Stomach (tissue), 9 donors: ENCODE data around the gene SLC26A4. TPM values are rescaled to one million over a fixed set of nuclear protein-coding genes. Genes with fewer than 3 reads are reported as not detected.

Source experiments
- DNase-seq, 2 donors: peaks; one replicate each; pipeline versions ENCODE4 v3.0.0 to v3.0.0-alpha.2; 2013 to 2019
- H3K27ac ChIP-seq, 5 donors: fragments of 200-600 bp in 4 of 5; sonication (generic) in 4 of 5; one replicate each; pipeline ENCODE4 v1.5.1; 2013 to 2019; ENCODE audit warnings: mild to moderate bottlenecking in 1 of 5, moderate library complexity in 1 of 5
- H3K27me3 ChIP-seq, 3 donors: fragments of 200-600 bp; sonication (generic); one replicate each; pipeline ENCODE4 v1.5.1; 2017 to 2019; ENCODE audit warnings: mixed run types in 1 of 3
- H3K36me3 ChIP-seq, 4 donors: fragments of 200-600 bp; sonication (generic); 1 replicate in 3 of 4; 2 replicates in 1 of 4; pipeline ENCODE4 v1.5.1; 2016 to 2019
- H3K4me1 ChIP-seq, 4 donors: fragments of 200-600 bp; sonication (generic); one replicate each; pipeline ENCODE4 v1.5.1; 2016 to 2019
- H3K4me3 ChIP-seq, 4 donors: fragments of 200-600 bp; sonication (generic) in 3 of 4; one replicate each; pipeline ENCODE4 v1.5.1; 2016 to 2019; ENCODE audit warnings: mild to moderate bottlenecking in 1 of 4
- H3K9me3 ChIP-seq, 4 donors: fragments of 200-600 bp; sonication (generic); one replicate each; pipeline ENCODE4 v1.5.1; 2016 to 2019
- CTCF ChIP-seq, 7 experiments: fragments of 450-650 bp in 4 of 7; fragments of 200-600 bp in 3 of 7; sonication (generic) in 3 of 7; IDR thresholded peaks; one replicate each; pipeline ENCODE4 v1.5.1; 2016 to 2019; ENCODE audit warnings: antibody characterized with exemption in 7 of 7, control low read depth in 2 of 7, mild to moderate bottlenecking in 1 of 7
- EP300 ChIP-seq: sonication (generic); formaldehyde crosslinking; IDR thresholded peaks from one replicate; pipeline ENCODE4 v1.6.1; 2017; ENCODE audit warnings: antibody characterized with exemption
- POLR2A ChIP-seq, 4 donors: fragments of 450-650 bp; IDR thresholded peaks; one replicate each; pipeline ENCODE4 v1.6.1; 2016; ENCODE audit warnings: antibody characterized with exemption in 4 of 4, control low read depth in 2 of 4, mild to moderate bottlenecking in 1 of 4, moderate library complexity in 1 of 4
- POLR2AphosphoS5 ChIP-seq, 3 donors: sonication (generic); formaldehyde crosslinking; IDR thresholded peaks; one replicate each; pipeline ENCODE4 v1.6.1; 2016; ENCODE audit warnings: antibody characterized with exemption in 3 of 3
- WGBS, 5 donors: extraction: QIAGEN DNeasy Blood & Tissue Kit in 3 of 5; methylation state at CpG; one replicate each; pipeline versions ENCODE4 v1.1.5 to v1.1.7; 2013 to 2018; 5-methylcytosine and 5-hydroxymethylcytosine counted together
- intact Hi-C: fragments of 100-400 bp; cut with DNase I; formaldehyde crosslinking; loops from one replicate; pipeline ENCODE4 v1.15.1; 2023; ENCODE audit warnings: low total_unique reads
- polyA plus RNA-seq, 3 donors: library from polyadenylated mRNA; stranded (reverse); fragments of 200-250 nt; gene quantifications; one replicate each; pipeline ENCODE4 v1.2.3, GENCODE V29; 2013
- small RNA-seq, 4 donors: library from RNA; depleted of rRNA; stranded (forward); fragments of <200 nt; gene quantifications; one replicate each; pipeline ENCODE3, GENCODE V24; 2016
- total RNA-seq, 5 donors: library from RNA; depleted of rRNA; stranded (reverse); fragments of >200 nt; gene quantifications; one replicate each; pipeline versions ENCODE4 v1.1.0 to v1.2.3, GENCODE V29; 2014 to 2016
- donor health status: healthy with polysubstance abuse.
- donor health status: Bipolar disorder and iron deficiency.
- donor health status: healthy.

SLC26A4 gene
- total and polyA plus RNA-seq, 8 donors, result 0.06 to 4.2 (median 2.1) TPM; not detected in 3

- Histone ChIP-seq H3K9me3 (no peaks in the 10 kb centered on the region), H3K4me1 (peaks cover 8 to 33% (median 22%) of the 10 kb centered on the region in 4 donors), H3K27ac (no peak overlapping the region), H3K27me3 (no peaks in the 10 kb centered on the region), H3K4me3 (no peak overlapping the region), H3K36me3 (peaks cover 13 to 75% (median 74%) of the 10 kb centered on the region in 4 donors)
- 94 to 96% (median 95%) methylated on average over 6 to 7 of the region's 7 CpGs for WGBS, 5 donors
- TF ChIP-seq CTCF (IDR thresholded peaks at IDR 0.05), result no peak
- no peak for TF ChIP-seq POLR2AphosphoS5 (IDR thresholded peaks at IDR 0.05)
- no peak for TF ChIP-seq EP300
- no peak for TF ChIP-seq POLR2A (IDR thresholded peaks at IDR 0.05)
- no peak for DNase-seq
- intact Hi-C loops, result no loop called here
These were observed 90.5 kb downstream of the SLC26A4 start for GRCh38 chr7:107751113-107751512.

GRCh38 chr7:107754642-107755041 lies 94.0 kb downstream of the SLC26A4 start:
- H3K27ac ChIP-seq, result no peak overlapping the region
- peaks cover 0 to 4% (median 0%) of the 10 kb centered on the region in 4 donors for H3K4me1 ChIP-seq
- WGBS, 5 donors, result 92 to 99% (median 98%) methylated on average over 2 of the region's 2 CpGs
- H3K9me3 ChIP-seq, result no peaks in the 10 kb centered on the region
- peaks cover 25 to 100% (median 100%) of the 10 kb centered on the region in 4 donors for H3K36me3 ChIP-seq
- no peaks in the 10 kb centered on the region for H3K27me3 ChIP-seq
- no peak for DNase-seq
- TF ChIP-seq EP300 (no peak), CTCF (IDR thresholded peaks at IDR 0.05) (peak in 1 of 7 experiments; percentile 8)
- H3K4me3 ChIP-seq, result no peak overlapping the region
- intact Hi-C loops, result no loop called here

GRCh38 chr7:107758667-107759066 lies 98.0 kb downstream of the SLC26A4 start:
- no peaks in the 10 kb centered on the region for H3K4me1 ChIP-seq
- intact Hi-C loops, result no loop called here
- 94 to 98% (median 95%) methylated on average over 1 of the region's 1 CpG for WGBS, 5 donors
- no peak for DNase-seq
- H3K9me3 ChIP-seq, result no peaks in the 10 kb centered on the region
- no peak overlapping the region for H3K27ac ChIP-seq
- H3K27me3 ChIP-seq, result no peaks in the 10 kb centered on the region
- peaks cover 19 to 73% (median 71%) of the 10 kb centered on the region in 4 donors for H3K36me3 ChIP-seq
- no peak overlapping the region for H3K4me3 ChIP-seq
- no peak for TF ChIP-seq EP300
- no peak for TF ChIP-seq CTCF (IDR thresholded peaks at IDR 0.05)
- no peak for TF ChIP-seq POLR2AphosphoS5 (IDR thresholded peaks at IDR 0.05)
- no peak for TF ChIP-seq POLR2A (IDR thresholded peaks at IDR 0.05)

DNA sequence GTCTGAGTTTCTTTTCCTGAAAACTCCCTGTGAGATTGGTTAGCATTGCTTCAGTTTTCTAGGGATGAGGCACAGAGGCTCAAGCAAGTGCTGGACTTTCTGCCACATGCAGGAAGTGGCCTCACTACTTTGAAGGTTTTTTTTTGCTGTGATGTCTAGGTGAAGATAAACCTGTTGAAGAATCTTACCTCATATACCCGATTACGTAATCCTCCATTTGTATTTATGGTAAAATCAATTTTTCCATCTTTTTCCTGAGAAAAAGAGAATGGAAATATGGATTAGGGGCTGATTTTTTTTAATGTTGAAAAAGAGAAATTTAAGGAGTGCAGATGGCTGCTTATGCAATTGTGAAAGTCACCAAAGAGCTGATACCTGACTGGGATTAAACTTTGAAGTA lies 106.8 kb downstream of the SLC26A4 start:
- Histone ChIP-seq H3K4me3 (no peak overlapping the region), H3K27ac (no peak overlapping the region), H3K4me1 (no peaks in the 10 kb centered on the region), H3K36me3 (no peaks in the 10 kb centered on the region), H3K9me3 (no peaks in the 10 kb centered on the region), H3K27me3 (no peaks in the 10 kb centered on the region)
- 93 to 97% (median 95%) methylated on average over 2 of the region's 2 CpGs for WGBS, 5 donors
- intact Hi-C loops, result no loop called here
- TF ChIP-seq CTCF (IDR thresholded peaks at IDR 0.05) (no peak), POLR2A (IDR thresholded peaks at IDR 0.05) (no peak), EP300 (no peak), POLR2AphosphoS5 (IDR thresholded peaks at IDR 0.05) (no peak)
- no peak for DNase-seq

Small RNA genes lying within 50 kb of the gene (small RNA-seq; reads per million reads assigned to genes)
- 0 reads per million in 4 donors for gene BANF1P5

Other genes starting within 250 kb of the SLC26A4 start
- gene GPR22, start 190.8 kb upstream of the SLC26A4 start, total RNA-seq, result 1 to 10 TPM in 1 of 5 donors, not detected in 4; 1.5 TPM
- gene GPR22, start 190.8 kb upstream of the SLC26A4 start, polyA plus RNA-seq, result under 1 TPM in 1 of 3 donors, not detected in 2; 0.05 TPM
- gene COG5, start 96.9 kb upstream of the SLC26A4 start, total RNA-seq, result 100 to 1,000 TPM in 1 of 5 donors, 10 to 100 TPM in 3, 1 to 10 TPM in 1; 7.5 to 285 (median 46.3) TPM
- 1 to 10 TPM; 5.2 to 7.8 (median 7.5) TPM for gene COG5, start 96.9 kb upstream of the SLC26A4 start, polyA plus RNA-seq
- 10 to 100 TPM in 2 of 5 donors, 1 to 10 TPM in 1, not detected in 2; 7.6 to 14.5 (median 10.3) TPM for gene DUS4L, start 96.9 kb upstream of the SLC26A4 start, total RNA-seq
- gene DUS4L, start 96.9 kb upstream of the SLC26A4 start, polyA plus RNA-seq, result 1 to 10 TPM; 4.0 to 5.5 (median 5.0) TPM
- gene BCAP29, start 80.6 kb upstream of the SLC26A4 start, total RNA-seq, result 10 to 100 TPM; 44.6 to 73.1 (median 50.0) TPM
- 10 to 100 TPM; 26.1 to 32.2 (median 31.5) TPM for gene BCAP29, start 80.6 kb upstream of the SLC26A4 start, polyA plus RNA-seq
- 10 to 100 TPM in 4 of 5 donors, 1 to 10 TPM in 1; 5.2 to 29.4 (median 23.7) TPM for gene CBLL1, start 83.3 kb downstream of the SLC26A4 start, total RNA-seq
- gene CBLL1, start 83.3 kb downstream of the SLC26A4 start, polyA plus RNA-seq, result 10 to 100 TPM in 1 of 3 donors, 1 to 10 TPM in 2; 4.8 to 10.2 (median 5.7) TPM
- gene SLC26A3, start 142.4 kb downstream of the SLC26A4 start, total RNA-seq, result 10 to 100 TPM in 1 of 5 donors, 1 to 10 TPM in 1, not detected in 3; 2.0 to 52.4 TPM
- gene SLC26A3, start 142.4 kb downstream of the SLC26A4 start, polyA plus RNA-seq, result 1 to 10 TPM in 1 of 3 donors, under 1 TPM in 1, not detected in 1; 0.10 to 2.1 TPM
- gene DLD, start 230.4 kb downstream of the SLC26A4 start, total RNA-seq, result 100 to 1,000 TPM in 4 of 5 donors, 10 to 100 TPM in 1; 35.6 to 173 (median 133) TPM
- 10 to 100 TPM; 24.6 to 74.2 (median 43.6) TPM for gene DLD, start 230.4 kb downstream of the SLC26A4 start, polyA plus RNA-seq